GM21786 (cell line): Measurements from ENCODE around the gene PPP2R3B.
"Not testable (repeated sequence)": the region's sequence is repeated elsewhere in the genome, so short reads cannot be mapped to it uniquely, and the experiment has no call there.

Source experiments
- ATAC-seq: cut with Tn5 transposase; IDR thresholded peaks from one replicate; pipeline ENCODE4 v1.9.1; 2021; ENCODE audit not compliant: unreplicated experiment

Gene PPP2R3B

GRCh38 chrX:386768-387575 lies at the start of gene PPP2R3B:
Gene PPP2R3B, minus strand, starts transcription at chrX:386907. Its CDS starts 216 bp downstream, at chrX:386691.
- ATAC-seq, result peak; percentile 95

- ATAC-seq, result no peak
These were observed 48.9 kb upstream of the PPP2R3B start for GRCh38 chrX:435536-436122.

GRCh38 chrX:434946-435345 lies 48.2 kb upstream of the PPP2R3B start:
- no peak for ATAC-seq

- ATAC-seq, result no peak
These were observed 47.1 kb upstream of the PPP2R3B start for GRCh38 chrX:433771-434170.

- ATAC-seq, result not testable (repeated sequence)
These were observed 46.0 kb upstream of the PPP2R3B start for GRCh38 chrX:432666-433065.

GRCh38 chrX:431492-432111 lies 44.9 kb upstream of the PPP2R3B start:
- ATAC-seq, result no peak

- no peak for ATAC-seq
These were observed 44.3 kb upstream of the PPP2R3B start for GRCh38 chrX:431056-431455.

- no peak for ATAC-seq
These were observed 42.6 kb upstream of the PPP2R3B start for GRCh38 chrX:429266-429825.

- ATAC-seq, result no peak
These were observed 41.4 kb upstream of the PPP2R3B start for GRCh38 chrX:427812-428725.

- no peak for ATAC-seq
These were observed 40.2 kb upstream of the PPP2R3B start for GRCh38 chrX:426881-427280.

GRCh38 chrX:425056-425455 lies 38.3 kb upstream of the PPP2R3B start:
- no peak for ATAC-seq

GRCh38 chrX:421646-422391 lies 35.1 kb upstream of the PPP2R3B start:
- ATAC-seq, result no peak

- no peak for ATAC-seq
These were observed 34.0 kb upstream of the PPP2R3B start for GRCh38 chrX:420496-421223.

- no peak for ATAC-seq
These were observed 32.4 kb upstream of the PPP2R3B start for GRCh38 chrX:418927-419729.

- not testable (repeated sequence) for ATAC-seq
These were observed 28.8 kb upstream of the PPP2R3B start for GRCh38 chrX:415498-415897.

GRCh38 chrX:413322-414201 lies 26.9 kb upstream of the PPP2R3B start:
- no peak for ATAC-seq

- no peak for ATAC-seq
These were observed 23.6 kb upstream of the PPP2R3B start for GRCh38 chrX:410296-410695.

GRCh38 chrX:405149-405548 lies 18.4 kb upstream of the PPP2R3B start:
- ATAC-seq, result no peak
